Heart left ventricle (tissue), 16 donors: ENCODE data around the gene LGALS7B. TPM values are rescaled to one million over a fixed set of nuclear protein-coding genes. Genes with fewer than 3 reads are reported as not detected.

Experiments used
- ATAC-seq, 4 donors: fragments of 200-7000 bp; cut with Tn5 transposase; one replicate each; pipeline ENCODE4 v1.9.1; 2020 to 2022; ENCODE audit warnings: moderate library complexity in 4 of 4, mild to moderate bottlenecking in 3 of 4, moderate number of reproducible peaks in 1 of 4
- DNase-seq, 5 donors: peaks; one replicate each; pipeline ENCODE4 v3.0.0-alpha.2; 2020
- H3K27ac ChIP-seq, 12 donors: fragments of 200-600 bp; sonication (generic) in 4 of 12; one replicate each; pipeline versions ENCODE4 v1.5.0 to v1.8.0; 2016 to 2022; ENCODE audit warnings: mild to moderate bottlenecking in 2 of 12
- H3K27me3 ChIP-seq, 9 donors: fragments of 200-600 bp; sonication (generic) in 2 of 9; one replicate each; pipeline versions ENCODE4 v1.5.1 to v1.8.0; 2016 to 2022; ENCODE audit warnings: mild to moderate bottlenecking in 3 of 9
- H3K36me3 ChIP-seq, 9 donors: fragments of 200-600 bp; sonication (generic) in 2 of 9; one replicate each; pipeline versions ENCODE4 v1.5.0 to v1.8.0; 2018 to 2022; ENCODE audit warnings: mild to moderate bottlenecking in 2 of 9
- H3K4me1 ChIP-seq, 12 donors: fragments of 200-600 bp; sonication (generic) in 4 of 12; one replicate each; pipeline versions ENCODE4 v1.5.0 to v1.8.0; 2016 to 2022; ENCODE audit warnings: mild to moderate bottlenecking in 3 of 12
- H3K4me3 ChIP-seq, 12 donors: fragments of 200-600 bp; sonication (generic) in 4 of 12; one replicate each; pipeline versions ENCODE4 v1.5.0 to v1.8.0; 2017 to 2022; ENCODE audit warnings: mild to moderate bottlenecking in 9 of 12, moderate library complexity in 4 of 12
- H3K9me3 ChIP-seq, 12 donors: fragments of 200-600 bp; sonication (generic) in 4 of 12; one replicate each; pipeline versions ENCODE4 v1.5.0 to v1.8.0; 2016 to 2022; ENCODE audit warnings: mild to moderate bottlenecking in 1 of 12
- POLR2A ChIP-seq, 2 donors: fragments of 450-650 bp; IDR thresholded peaks; one replicate each; pipeline ENCODE4 v1.6.1; 2017; ENCODE audit warnings: antibody characterized with exemption in 2 of 2, mild to moderate bottlenecking in 2 of 2, moderate library complexity in 2 of 2
- WGBS, 4 donors: extraction: QIAGEN DNeasy Blood & Tissue Kit in 2 of 4; methylation state at CpG; one replicate each; pipeline versions ENCODE4 v1.1.5 to v1.1.7; 2013 to 2018; 5-methylcytosine and 5-hydroxymethylcytosine counted together
- intact Hi-C, 10 donors: fragments of 100-400 bp; cut with DNase I; formaldehyde crosslinking; loops; one replicate each; pipeline versions ENCODE4 v1.11.1 to v1.14.2; 2022
- polyA plus RNA-seq, 2 donors: library from polyadenylated mRNA; stranded (reverse); fragments of 200-250 nt; gene quantifications; one replicate each; pipeline ENCODE4 v1.2.3, GENCODE V29; 2013
- total RNA-seq, 9 donors: library from RNA; depleted of rRNA in 2 of 9; stranded (reverse); fragments of >200 nt in 2 of 9; fragmentation: NEBNext Ultra II Directional in 3 of 9; extraction: Animal tissue kit (Norgen Biotek cat#: 25700) in 3 of 9; gene quantifications; one replicate each; pipeline versions ENCODE4 v1.1.0 to v1.2.4, GENCODE V29; 2016 to 2023
- TF ChIP-seq, protein P1 (sequence below), 12 donors: fragments of 200-600 bp; sonication (generic) in 4 of 12; IDR thresholded peaks; one replicate each; pipeline versions ENCODE4 v1.5.0 to v1.8.0; 2018 to 2022; ENCODE audit warnings: antibody characterized with exemption in 12 of 12, mild to moderate bottlenecking in 5 of 12
- donor health status: ischemic (EF 13 %, LVEDD 7.1; RV severe dilation, severe dysfunction).
- donor health status: healthy with polysubstance abuse.
- donor health status: DM: no; HTN: yes; CAD: no.
- donor health status: DM: no; HTN: no; CAD: no.
- donor health status: ischemic (EF 25% LVEDD 6.9; RV normal size, moderate dysfunction).
- donor health status: ischemic (EF 25% LVEDD 5.7; RV mildly dilated, moderate dysfunction).
- donor health status: healthy.
- donor health status: DM: yes; HTN: yes; CAD: no.
- donor health status: ischemic (EF 35%, LVEDD 5.7; RV mildly dilated, moderate dysfunction).
- donor health status: nonischemic (EF 11% LVEDD 7.7; RV severe dilation, severe dysfunction).
- donor health status: DM: yes; HTN: yes; CAD: no.
- donor health status: PGD.
- donor health status: ischemic (EF 29% LVEDD 5.4; RV normal size, mild dysfunction).
- donor health status: nonischemic (EF 23%, LVEDD 6.1; RV moderate dilation, normal function).

Gene LGALS7B
- total and polyA plus RNA-seq, 11 donors, result not detected

- ATAC-seq (no peak), DNase-seq (no peak)
- Histone ChIP-seq H3K9me3 (no peaks in the 10 kb centered on the region), H3K4me1 (peaks cover 0 to 16% (median 9%) of the 10 kb centered on the region in 12 donors), H3K27ac (no peak overlapping the region), H3K4me3 (no peak overlapping the region), H3K27me3 (no peaks in the 10 kb centered on the region), H3K36me3 (peaks cover 0 to 39% (median 34%) of the 10 kb centered on the region in 9 donors)
- WGBS, 4 donors, result 89 to 92% (median 91%) methylated on average over 32 to 34 of the region's 34 CpGs
- intact Hi-C loops, result no loop called here
- TF ChIP-seq POLR2A (IDR thresholded peaks at IDR 0.05), result no peak
- TF ChIP-seq, protein P1, sequence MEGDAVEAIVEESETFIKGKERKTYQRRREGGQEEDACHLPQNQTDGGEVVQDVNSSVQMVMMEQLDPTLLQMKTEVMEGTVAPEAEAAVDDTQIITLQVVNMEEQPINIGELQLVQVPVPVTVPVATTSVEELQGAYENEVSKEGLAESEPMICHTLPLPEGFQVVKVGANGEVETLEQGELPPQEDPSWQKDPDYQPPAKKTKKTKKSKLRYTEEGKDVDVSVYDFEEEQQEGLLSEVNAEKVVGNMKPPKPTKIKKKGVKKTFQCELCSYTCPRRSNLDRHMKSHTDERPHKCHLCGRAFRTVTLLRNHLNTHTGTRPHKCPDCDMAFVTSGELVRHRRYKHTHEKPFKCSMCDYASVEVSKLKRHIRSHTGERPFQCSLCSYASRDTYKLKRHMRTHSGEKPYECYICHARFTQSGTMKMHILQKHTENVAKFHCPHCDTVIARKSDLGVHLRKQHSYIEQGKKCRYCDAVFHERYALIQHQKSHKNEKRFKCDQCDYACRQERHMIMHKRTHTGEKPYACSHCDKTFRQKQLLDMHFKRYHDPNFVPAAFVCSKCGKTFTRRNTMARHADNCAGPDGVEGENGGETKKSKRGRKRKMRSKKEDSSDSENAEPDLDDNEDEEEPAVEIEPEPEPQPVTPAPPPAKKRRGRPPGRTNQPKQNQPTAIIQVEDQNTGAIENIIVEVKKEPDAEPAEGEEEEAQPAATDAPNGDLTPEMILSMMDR (IDR thresholded peaks at IDR 0.05), result no peak
Measured at GRCh38 chr19:38815059-38816001, 26.3 kb downstream of the LGALS7B start.

- intact Hi-C loops, result no loop called here
- peaks cover 0 to 41% (median 37%) of the 10 kb centered on the region in 9 donors for H3K36me3 ChIP-seq
Measured at GRCh38 chr19:38816131-38816750, 27.2 kb downstream of the LGALS7B start.

DNA sequence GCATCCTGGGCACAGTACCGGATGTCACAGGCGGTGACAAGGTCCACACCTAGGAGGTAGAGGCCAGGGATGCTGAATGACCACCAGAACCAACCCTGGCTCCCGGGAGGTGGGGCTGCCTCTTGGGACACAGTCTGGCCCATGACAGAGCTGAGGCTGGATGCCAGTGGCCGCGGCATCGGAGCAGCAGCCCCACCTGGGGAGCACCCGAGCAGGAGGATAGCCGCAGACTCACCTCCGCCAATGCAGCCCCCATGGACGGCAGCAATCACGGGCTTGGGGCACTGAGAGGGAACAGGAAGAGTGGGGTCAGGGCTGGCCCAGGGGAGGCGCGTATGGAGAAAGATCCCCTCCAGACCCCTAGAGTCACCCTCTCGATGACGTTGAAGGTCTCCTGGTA lies 28.1 kb downstream of the LGALS7B start:
- peaks cover 0 to 27% (median 9%) of the 10 kb centered on the region in 12 donors for H3K4me1 ChIP-seq
- no peak for TF ChIP-seq POLR2A (IDR thresholded peaks at IDR 0.05)
- TF ChIP-seq, protein P1 (IDR thresholded peaks at IDR 0.05), result no peak
- H3K27ac ChIP-seq, result no peak overlapping the region
- 93 to 95% (median 94%) methylated on average over 11 to 15 of the region's 15 CpGs for WGBS, 4 donors
- no peaks in the 10 kb centered on the region for H3K9me3 ChIP-seq
- H3K4me3 ChIP-seq, result no peak overlapping the region
- ATAC-seq, result no peak
- no peak for DNase-seq
- H3K27me3 ChIP-seq, result no peaks in the 10 kb centered on the region
- H3K36me3 ChIP-seq, result peaks cover 0 to 47% (median 37%) of the 10 kb centered on the region in 9 donors
- intact Hi-C loops, result no loop called here

More at GRCh38 chr19:38816131-38816750, 27.2 kb downstream of the LGALS7B start:
- H3K27me3 ChIP-seq, result no peaks in the 10 kb centered on the region
- 93 to 96% (median 93%) methylated on average over 17 to 18 of the region's 18 CpGs for WGBS, 4 donors
- no peak for DNase-seq
- no peak overlapping the region for H3K4me3 ChIP-seq
- peaks cover 0 to 25% (median 9%) of the 10 kb centered on the region in 12 donors for H3K4me1 ChIP-seq
- ATAC-seq, result no peak
- H3K27ac ChIP-seq, result no peak overlapping the region
- TF ChIP-seq, protein P1 (IDR thresholded peaks at IDR 0.05), result no peak
- no peak for TF ChIP-seq POLR2A (IDR thresholded peaks at IDR 0.05)
- H3K9me3 ChIP-seq, result no peaks in the 10 kb centered on the region
